ENCODE data around the gene CALCOCO1. TPM values are rescaled to one million over a fixed set of nuclear protein-coding genes. Genes with fewer than 3 reads are reported as not detected.

Gene CALCOCO1
- total and polyA plus RNA-seq, 2 of the 13 experiments (the other 11 are each of a cell fraction or from before 2014, with no cell fraction given): 7.7 to 47.7 TPM

- TF ChIP-seq FOSL2 (CRISPR knock-in tag; IDR thresholded peaks at IDR 0.05): 0 out of 2 replicates have a peak, but pooled peaks have one; percentile 1
- peak; percentile 47; the same call in 1 of the 2 replicates for TF ChIP-seq ZMYM4 (CRISPR knock-in tag; IDR thresholded peaks at IDR 0.05)
- no peak for TF ChIP-seq SMYD3 (CRISPR knock-in tag; IDR thresholded peaks at IDR 0.05)
- TF ChIP-seq ZHX2 (IDR thresholded peaks at IDR 0.05; ENCODE audit: low read depth): peak; percentile 23; the same call in 1 of the 2 replicates
- TF ChIP-seq ZHX2 (CRISPR knock-in tag; IDR thresholded peaks at IDR 0.05; ENCODE audit: borderline replicate concordance): no peak
- peak; percentile 29 for TF ChIP-seq ZFY (CRISPR knock-in tag; IDR thresholded peaks at IDR 0.05)
- no peak for TF ChIP-seq ZNF570 (CRISPR knock-in tag; IDR thresholded peaks at IDR 0.05; ENCODE audit: borderline replicate concordance)
- TF ChIP-seq STAT6 (CRISPR knock-in tag; IDR thresholded peaks at IDR 0.05; ENCODE audit: borderline replicate concordance): no peak
- peak; percentile 62; the same call in 1 of the 2 replicates for TF ChIP-seq ZNF180 (CRISPR knock-in tag; IDR thresholded peaks at IDR 0.05; ENCODE audit: borderline replicate concordance, low read depth)
- 0 out of 2 replicates have a peak, but pooled peaks have one; percentile 66 for TF ChIP-seq ZNF589 (CRISPR knock-in tag; conservative IDR thresholded peaks at IDR 0.05)
- peak; percentile 19; the same call in 1 of the 2 replicates for TF ChIP-seq ZSCAN9 (CRISPR knock-in tag; IDR thresholded peaks at IDR 0.05; ENCODE audit: borderline replicate concordance)
- 0 out of 2 replicates have a peak, but pooled peaks have one; percentile 18 for TF ChIP-seq KDM4B (CRISPR knock-in tag; IDR thresholded peaks at IDR 0.05)
- TF ChIP-seq SRSF9 (IDR thresholded peaks at IDR 0.05; ENCODE audit: borderline replicate concordance, insufficient read depth, low read depth, low read length, poor library complexity, severe bottlenecking): no peak
- TF ChIP-seq SPEN (CRISPR knock-in tag; IDR thresholded peaks at IDR 0.05; ENCODE audit: low read depth): 0 out of 2 replicates have a peak, but pooled peaks have one; percentile 36
- no peak for TF ChIP-seq LBX2 (CRISPR knock-in tag; IDR thresholded peaks at IDR 0.05; ENCODE audit: borderline replicate concordance)
Observed at GRCh38 chr12:53727310-53728041, at the start of gene CALCOCO1 (continued).

All from HepG2 (cell line).